HL-60/S4 (cell line): Measurements from ENCODE around the gene IKBKG.

ENCODE experiments used
- in situ Hi-C: fragments of 300-500 bp; cut with MboI; formaldehyde crosslinking; loops from 2 replicates; pipeline ENCODE4 v1.14.3; 2022; ENCODE audit warnings: low sequenced_read_pairs

IKBKG gene

GRCh38 chrX:154525606-154526490 is 21.6 kb upstream of the IKBKG start:
- in situ Hi-C loops, result loop anchor here (25.0 kb wide), 1 partner anchor 789 kb away; no protein-coding TSS in a partner anchor

DNA sequence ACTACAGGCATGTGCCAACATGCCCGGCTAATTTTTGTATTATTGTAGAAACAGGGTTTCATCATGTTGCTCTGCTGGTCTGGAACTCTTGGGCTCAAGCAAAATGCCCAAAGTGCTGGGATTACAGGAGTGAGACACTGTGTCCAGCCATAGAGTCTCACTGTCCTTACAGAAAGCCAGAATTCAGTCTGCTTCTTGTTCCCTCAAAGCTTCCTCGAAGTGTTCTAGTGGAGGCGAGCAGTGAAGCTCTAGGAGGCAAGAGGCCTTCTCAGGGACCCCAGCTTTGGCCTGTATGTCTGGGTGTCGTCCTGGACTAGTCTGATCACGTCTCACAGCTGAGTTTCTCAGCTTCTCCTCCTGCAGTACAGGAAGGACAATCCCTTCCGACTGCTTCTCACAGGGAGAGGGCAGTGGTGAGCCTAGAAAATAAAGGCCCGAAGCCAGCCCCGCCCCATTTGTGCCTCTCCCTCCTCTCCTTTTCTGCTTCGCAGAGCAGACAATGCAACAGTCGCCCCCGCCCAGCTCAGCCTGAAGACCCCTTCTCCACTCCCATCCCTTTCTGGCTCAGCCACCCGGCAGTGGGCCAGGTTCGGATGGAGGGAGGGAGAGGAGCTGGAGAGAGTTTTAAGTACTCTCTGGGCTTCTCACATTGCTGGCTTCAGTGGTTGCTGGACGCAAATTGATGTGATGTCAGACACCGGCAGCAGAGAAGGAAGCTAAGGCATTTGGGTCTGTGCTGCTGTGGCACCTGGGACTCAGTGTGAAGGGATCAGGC is 20.3 kb upstream of the IKBKG start:
- in situ Hi-C loops, result loop anchor here (25.0 kb wide), 1 partner anchor 790 kb away; no protein-coding TSS in a partner anchor

- in situ Hi-C loops, result loop anchor here (25.0 kb wide), 1 partner anchor 792 kb away; no protein-coding TSS in a partner anchor
Observed at GRCh38 chrX:154529206-154529612, 18.2 kb upstream of the IKBKG start.

DNA sequence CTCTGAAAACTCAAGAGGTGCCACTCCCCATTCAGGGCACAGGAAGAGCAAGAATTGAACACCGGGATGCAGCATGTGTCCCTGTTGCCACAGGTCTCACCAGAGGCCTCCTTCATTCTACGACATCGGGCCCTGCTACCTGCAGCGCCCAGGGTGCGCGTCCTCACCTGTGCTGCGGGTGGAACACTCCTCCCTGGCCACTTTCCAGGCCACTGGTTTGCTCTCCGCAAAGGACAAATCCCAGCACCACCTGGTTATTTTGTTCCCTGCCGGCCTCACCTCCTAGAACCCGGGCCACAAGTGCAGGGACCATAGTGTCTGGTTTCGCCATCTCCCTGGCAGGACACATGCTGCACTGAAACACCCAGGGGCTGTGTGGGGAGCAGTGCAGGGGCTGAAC is 17.1 kb upstream of the IKBKG start:
- in situ Hi-C loops, result loop anchor here (25.0 kb wide), 1 partner anchor 793 kb away; no protein-coding TSS in a partner anchor

GRCh38 chrX:154531626-154532025 is 15.8 kb upstream of the IKBKG start:
- in situ Hi-C loops, result loop anchor here (25.0 kb wide), 1 partner anchor 794 kb away; no protein-coding TSS in a partner anchor

DNA sequence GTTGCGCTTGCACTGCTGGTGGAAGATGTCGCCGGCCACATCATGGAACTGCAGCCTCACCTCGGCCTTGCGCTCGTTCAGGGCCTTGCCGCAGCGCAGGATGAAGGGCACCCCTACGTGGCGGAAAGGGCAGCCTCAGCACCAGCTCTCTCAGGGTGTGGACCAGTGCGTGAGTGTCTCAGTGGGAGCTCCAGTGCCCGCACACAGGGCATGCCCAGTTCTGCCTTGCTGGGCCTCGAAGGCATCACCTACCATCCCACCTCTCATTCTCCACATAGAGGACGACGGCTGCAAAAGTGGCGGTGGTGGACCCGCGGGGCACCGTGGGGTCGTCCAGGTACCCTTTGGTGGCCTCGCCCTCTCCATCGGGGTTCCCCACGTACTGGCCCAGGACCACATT is 14.7 kb upstream of the IKBKG start:
- in situ Hi-C loops, result loop anchor here (25.0 kb wide), 1 partner anchor 795 kb away; no protein-coding TSS in a partner anchor

DNA sequence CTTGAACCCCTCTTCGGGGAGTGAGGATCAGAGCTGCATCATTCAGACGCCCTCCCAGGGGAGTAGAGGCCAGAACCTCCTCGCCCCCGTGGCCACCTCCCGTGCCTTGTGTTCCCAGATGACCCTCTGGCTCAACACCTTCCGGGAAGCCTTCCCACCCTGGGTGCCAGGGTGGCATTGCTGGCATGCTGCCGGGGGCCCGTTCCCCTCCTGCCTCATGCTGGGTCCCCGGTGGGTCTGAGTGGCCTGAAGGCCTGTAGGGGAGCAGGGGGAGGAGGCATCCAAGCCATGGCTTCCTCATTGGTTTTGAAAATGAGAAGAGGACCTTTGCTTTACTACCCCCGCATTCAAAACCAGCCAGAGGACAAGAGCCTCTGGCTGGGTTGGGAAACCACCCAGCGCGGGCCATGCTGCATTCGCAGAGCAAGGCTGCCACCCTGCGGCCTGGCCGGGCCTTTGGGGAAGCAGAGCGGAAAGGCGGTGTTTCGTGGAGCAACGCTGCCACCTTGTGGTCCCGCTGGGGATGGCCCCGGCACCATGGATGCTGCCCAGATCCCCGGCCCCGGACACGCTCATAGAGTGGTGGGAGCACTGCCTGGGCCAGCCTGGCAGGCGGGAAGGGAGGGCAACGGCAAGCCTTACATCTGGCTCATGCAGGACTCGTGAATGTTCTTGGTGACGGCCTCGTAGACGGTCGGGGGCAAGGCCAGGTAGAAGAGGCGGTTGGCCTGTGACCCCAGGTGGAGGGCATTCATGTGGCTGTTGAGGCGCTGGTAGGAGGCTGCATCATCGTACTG is 12.7 kb upstream of the IKBKG start:
- in situ Hi-C loops, result loop anchor here (25.0 kb wide), 1 partner anchor 797 kb away; no protein-coding TSS in a partner anchor

DNA sequence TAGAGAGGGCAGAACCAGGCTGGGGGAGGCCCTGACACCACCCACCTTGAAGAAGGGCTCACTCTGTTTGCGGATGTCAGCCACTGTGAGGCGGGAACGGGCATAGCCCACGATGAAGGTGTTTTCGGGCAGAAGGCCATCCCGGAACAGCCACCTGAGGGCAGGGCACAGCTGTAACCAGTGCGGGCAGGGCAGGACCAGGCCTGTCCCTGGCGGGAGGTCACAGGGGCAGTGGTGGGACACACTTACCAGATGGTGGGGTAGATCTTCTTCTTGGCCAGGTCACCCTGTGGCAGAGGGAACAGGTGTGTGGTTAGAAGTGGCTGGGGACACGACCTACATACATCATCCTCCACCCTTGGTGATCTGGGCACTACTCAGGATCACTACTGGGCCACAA is 11.5 kb upstream of the IKBKG start:
- in situ Hi-C loops, result loop anchor here (25.0 kb wide), 1 partner anchor 799 kb away; no protein-coding TSS in a partner anchor

DNA sequence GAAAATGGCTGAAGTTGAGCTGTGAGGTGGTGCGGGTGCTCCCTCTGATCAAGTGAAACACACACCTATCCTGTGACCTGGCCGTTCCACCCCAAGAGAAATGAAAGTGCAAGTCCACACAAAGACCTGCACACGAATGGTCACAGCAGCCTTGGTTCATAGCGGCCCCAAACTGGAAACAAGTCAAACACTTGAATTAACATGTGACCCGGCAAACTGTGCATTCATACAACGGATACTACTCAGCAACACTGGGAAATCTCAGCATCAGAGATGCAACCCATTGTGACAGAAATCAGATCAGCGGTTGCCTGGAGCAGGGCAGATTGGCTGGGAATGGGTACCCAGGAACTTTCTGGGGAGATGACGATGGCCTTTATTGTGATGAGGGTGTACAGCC is 8.3 kb upstream of the IKBKG start:
- in situ Hi-C loops, result loop anchor here (25.0 kb wide), 1 partner anchor 802 kb away; no protein-coding TSS in a partner anchor

DNA sequence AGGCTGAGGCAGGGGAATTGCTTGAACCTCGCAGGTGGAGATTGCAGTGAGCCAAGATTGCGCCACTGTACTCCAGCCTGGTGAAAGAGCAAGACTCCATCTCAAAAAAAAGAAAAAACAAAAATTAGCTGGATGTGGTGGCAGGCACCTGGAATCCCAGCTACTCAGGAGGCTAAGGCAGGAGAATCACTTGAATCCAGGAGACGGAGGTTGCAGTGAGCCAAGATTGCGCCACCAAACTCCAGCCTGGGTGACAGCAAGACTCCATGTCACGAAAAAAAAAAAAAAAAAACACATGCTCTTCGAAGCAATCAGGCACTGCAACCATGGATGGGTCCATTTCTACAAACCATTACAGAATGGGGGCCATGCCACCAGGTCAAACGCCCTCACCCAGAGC is 7.1 kb upstream of the IKBKG start:
- in situ Hi-C loops, result loop anchor here (25.0 kb wide), 1 partner anchor 803 kb away; no protein-coding TSS in a partner anchor

DNA sequence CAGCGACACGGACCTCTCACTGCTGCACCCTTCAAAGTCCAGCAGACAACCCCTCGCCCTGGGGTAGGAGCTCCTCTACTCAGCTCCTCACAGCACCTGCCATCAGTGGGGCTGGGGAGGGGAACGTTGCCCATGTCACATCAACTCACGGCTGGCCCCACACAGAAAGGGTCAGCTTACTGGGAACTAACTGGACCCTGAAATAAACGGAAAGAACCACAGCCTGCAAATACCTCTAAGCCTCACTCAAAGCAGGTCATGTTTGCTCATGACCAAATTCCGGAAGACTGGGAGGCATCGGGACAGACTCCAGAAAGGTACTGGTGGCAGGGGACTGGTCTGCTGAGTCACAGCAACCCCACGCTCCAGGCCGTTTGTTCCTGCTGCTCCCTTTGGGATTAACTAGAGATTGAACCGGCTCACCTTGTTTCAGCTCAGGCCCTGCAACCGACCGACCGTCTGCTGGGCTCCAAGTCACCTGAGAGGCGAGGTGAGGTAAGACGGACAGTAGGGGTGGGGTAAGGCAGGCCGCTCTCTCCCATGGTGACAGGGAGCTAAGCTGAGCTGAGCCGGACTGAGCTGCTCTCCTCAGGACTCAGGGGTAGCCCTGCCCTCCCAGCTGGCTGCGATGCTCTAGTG is 6.4 kb upstream of the IKBKG start:
- in situ Hi-C loops, result loop anchor here (25.0 kb wide), 1 partner anchor 804 kb away; no protein-coding TSS in a partner anchor

GRCh38 chrX:154541589-154541895 is 5.9 kb upstream of the IKBKG start:
- in situ Hi-C loops, result loop anchor here (25.0 kb wide), 1 partner anchor 804 kb away; no protein-coding TSS in a partner anchor

GRCh38 chrX:154541896-154542722 is 5.3 kb upstream of the IKBKG start:
- in situ Hi-C loops, result loop anchor here (25.0 kb wide), 1 partner anchor 805 kb away; no protein-coding TSS in a partner anchor

DNA sequence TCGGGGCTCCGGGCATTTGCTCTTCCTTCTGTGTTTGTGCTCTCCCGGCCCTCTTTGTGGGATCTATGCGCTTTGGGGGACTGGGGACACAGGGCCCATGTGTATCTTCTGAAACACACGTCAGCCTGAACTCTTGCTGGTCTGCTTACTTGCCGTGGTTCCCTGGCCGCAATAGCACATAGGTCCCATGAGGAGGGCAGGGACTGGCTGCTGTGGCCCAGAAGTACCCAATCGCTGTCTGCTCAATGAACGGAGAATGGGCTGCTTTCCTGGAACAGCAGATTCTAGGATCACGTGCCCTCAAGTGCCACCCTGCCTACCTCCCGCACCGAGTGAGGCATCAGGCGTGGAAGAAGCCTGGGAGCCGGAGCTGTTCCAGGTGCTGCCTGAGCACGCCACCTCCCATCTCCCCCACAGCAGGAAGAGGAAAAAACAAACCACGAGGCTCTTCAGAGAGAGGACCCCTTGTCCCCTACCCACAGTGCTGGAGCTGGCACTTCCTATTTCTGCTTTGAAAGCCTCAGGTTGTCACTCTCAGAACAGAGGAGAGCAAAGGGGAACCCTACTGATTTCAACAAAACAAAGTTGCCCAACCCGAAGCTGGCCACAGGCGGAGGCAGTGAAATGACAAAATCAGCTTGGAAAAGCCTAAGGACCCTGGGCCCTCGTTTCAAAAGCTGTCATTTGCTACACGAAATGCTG is 4.5 kb upstream of the IKBKG start:
- in situ Hi-C loops, result loop anchor here (25.0 kb wide), 1 partner anchor 806 kb away; no protein-coding TSS in a partner anchor

GRCh38 chrX:154545673-154546274 is 1.6 kb upstream of the IKBKG start:
- in situ Hi-C loops, result loop anchor here (25.0 kb wide), 1 partner anchor 808 kb away; no protein-coding TSS in a partner anchor

- in situ Hi-C loops, result loop anchor here (25.0 kb wide), 1 partner anchor 809 kb away; no protein-coding TSS in a partner anchor
Observed at GRCh38 chrX:154546354-154547244, 821 bp upstream of the IKBKG start, which contains the start of gene G6PD. Gene G6PD, minus strand, starts transcription at chrX:154546846. Its CDS starts 691 bp downstream, at chrX:154546155.

DNA sequence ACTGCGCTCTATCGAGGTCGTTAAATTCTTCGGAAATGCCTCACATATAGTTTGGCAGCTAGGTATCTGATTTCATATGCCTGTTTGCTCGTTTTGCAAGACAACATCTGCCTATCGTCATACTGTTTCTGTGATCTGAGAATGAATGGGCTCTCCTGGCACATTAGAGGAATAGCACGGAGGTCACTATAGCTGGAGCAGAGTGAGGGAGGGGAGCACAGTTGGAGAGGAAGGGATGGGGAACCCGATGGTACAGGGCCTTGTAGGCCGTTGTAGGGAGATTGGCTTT is 552 bp downstream of the IKBKG start:
- in situ Hi-C loops, result loop anchor here (25.0 kb wide), 1 partner anchor 811 kb away; no protein-coding TSS in a partner anchor
